ENCODE measurements around the gene USP22. TPM values are rescaled to one million over a fixed set of nuclear protein-coding genes. Genes with fewer than 3 reads are reported as not detected.

The USP22 gene
- total and polyA plus RNA-seq, 2 experiments from 2014 or later, result 68.9 to 296 TPM

Small RNAs within 50 kb of the gene (small RNA-seq; reads per million reads assigned to genes)
- not detected for gene AC087393.1 (ENCODE audit: low replicate concordance)

Other genes with a start within 250 kb of the USP22 start
- gene DHRS7B, start 84.0 kb upstream of the USP22 start, total RNA-seq (2014; rRNA removed; shearing (Covaris generic)), result 24.7 and 26.6 TPM in 2 replicates
- gene DHRS7B, start 84.0 kb upstream of the USP22 start, polyA plus RNA-seq (2016; fragmentation: Nextera tagmentation; extraction: Ambion mirVana), result 26.8 and 27.9 TPM in 2 replicates
- 38.5 and 40.0 TPM in 2 replicates for gene TMEM11, start 171.2 kb upstream of the USP22 start, total RNA-seq (2014; rRNA removed; shearing (Covaris generic))
- gene TMEM11, start 171.2 kb upstream of the USP22 start, polyA plus RNA-seq (2016; fragmentation: Nextera tagmentation; extraction: Ambion mirVana), result 84.8 and 90.2 TPM in 2 replicates
- gene NATD1, start 210.4 kb upstream of the USP22 start, total RNA-seq (2014; rRNA removed; shearing (Covaris generic)), result 8.1 and 8.7 TPM in 2 replicates
- gene NATD1, start 210.4 kb upstream of the USP22 start, polyA plus RNA-seq (2016; fragmentation: Nextera tagmentation; extraction: Ambion mirVana), result 2.1 TPM in 2 replicates
- 30.6 and 31.7 TPM in 2 replicates for gene MAP2K3, start 241.7 kb upstream of the USP22 start, total RNA-seq (2014; rRNA removed; shearing (Covaris generic))
- gene MAP2K3, start 241.7 kb upstream of the USP22 start, polyA plus RNA-seq (2016; fragmentation: Nextera tagmentation; extraction: Ambion mirVana), result 28.4 and 28.5 TPM in 2 replicates

Data from GM23338 (cell line).